Keratinocyte (primary cell): Measurements from ENCODE around the gene TRMT112.

ENCODE experiments used
- EZH2 ChIP-seq: IDR thresholded peaks from one replicate; pipeline ENCODE4 v1.6.1; 2012; ENCODE audit warnings: inconsistent platforms, mild to moderate bottlenecking, low read length, moderate library complexity
- TF ChIP-seq, protein P1 (sequence below), 3 experiments: IDR thresholded peaks in 1 of 3; conservative IDR thresholded peaks in 1 of 3; optimal IDR thresholded peaks in 1 of 3; 2 replicates in 2 of 3; 3 replicates in 1 of 3; pipeline versions ENCODE3 to v1.5.1; 2011; ENCODE audit warnings: low read length in 3 of 3, mild to moderate bottlenecking in 3 of 3, moderate library complexity in 2 of 3, control low read depth in 1 of 3, inconsistent platforms in 1 of 3; ENCODE audit not compliant: insufficient read depth in 2 of 3; ENCODE audit errors: extremely low read depth in 1 of 3

DNA sequence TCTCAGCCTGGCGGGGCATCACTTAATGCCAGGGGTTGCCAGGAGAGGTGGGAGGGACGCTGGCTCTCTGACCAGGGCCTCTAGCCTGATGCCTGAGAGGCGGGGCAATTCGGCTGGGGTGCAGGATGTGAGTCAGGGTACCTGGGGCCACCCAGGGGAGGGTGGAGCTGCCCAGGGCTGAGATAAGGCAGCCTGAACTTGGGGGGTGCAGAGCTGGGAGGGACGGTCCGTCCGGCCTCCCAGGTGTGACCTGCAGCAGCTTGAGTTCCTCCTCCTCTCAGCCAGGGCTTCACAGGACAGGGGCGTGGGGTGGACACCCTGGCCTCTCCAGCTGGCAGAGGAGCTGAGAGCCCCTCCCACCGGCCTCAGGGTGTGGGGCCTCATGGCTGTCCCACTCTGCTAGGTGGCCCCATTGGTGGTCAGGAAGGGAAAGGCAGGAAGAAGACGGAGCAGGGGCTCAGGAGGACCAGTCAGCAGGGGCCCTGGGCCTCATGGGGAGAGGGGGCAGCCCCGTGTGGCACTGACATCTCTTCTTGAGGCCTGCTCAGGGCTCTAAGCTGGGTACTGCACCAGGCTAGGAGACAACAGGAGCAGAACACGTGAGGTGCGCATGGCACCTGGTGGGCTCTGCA lies 40.7 kb upstream of the TRMT112 start:
- TF ChIP-seq EZH2: no peak
- TF ChIP-seq, protein P1, sequence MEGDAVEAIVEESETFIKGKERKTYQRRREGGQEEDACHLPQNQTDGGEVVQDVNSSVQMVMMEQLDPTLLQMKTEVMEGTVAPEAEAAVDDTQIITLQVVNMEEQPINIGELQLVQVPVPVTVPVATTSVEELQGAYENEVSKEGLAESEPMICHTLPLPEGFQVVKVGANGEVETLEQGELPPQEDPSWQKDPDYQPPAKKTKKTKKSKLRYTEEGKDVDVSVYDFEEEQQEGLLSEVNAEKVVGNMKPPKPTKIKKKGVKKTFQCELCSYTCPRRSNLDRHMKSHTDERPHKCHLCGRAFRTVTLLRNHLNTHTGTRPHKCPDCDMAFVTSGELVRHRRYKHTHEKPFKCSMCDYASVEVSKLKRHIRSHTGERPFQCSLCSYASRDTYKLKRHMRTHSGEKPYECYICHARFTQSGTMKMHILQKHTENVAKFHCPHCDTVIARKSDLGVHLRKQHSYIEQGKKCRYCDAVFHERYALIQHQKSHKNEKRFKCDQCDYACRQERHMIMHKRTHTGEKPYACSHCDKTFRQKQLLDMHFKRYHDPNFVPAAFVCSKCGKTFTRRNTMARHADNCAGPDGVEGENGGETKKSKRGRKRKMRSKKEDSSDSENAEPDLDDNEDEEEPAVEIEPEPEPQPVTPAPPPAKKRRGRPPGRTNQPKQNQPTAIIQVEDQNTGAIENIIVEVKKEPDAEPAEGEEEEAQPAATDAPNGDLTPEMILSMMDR (optimal IDR thresholded peaks at IDR 0.05 in 1 of 3, IDR thresholded peaks at IDR 0.05 in 1 of 3, conservative IDR thresholded peaks at IDR 0.05 in 1 of 3; ENCODE audit: extremely low read depth in 1 of 3, insufficient read depth in 2 of 3, low read length in 3 of 3): no peak
